ENCODE measurements around the gene SYTL1.

Gene SYTL1

DNA sequence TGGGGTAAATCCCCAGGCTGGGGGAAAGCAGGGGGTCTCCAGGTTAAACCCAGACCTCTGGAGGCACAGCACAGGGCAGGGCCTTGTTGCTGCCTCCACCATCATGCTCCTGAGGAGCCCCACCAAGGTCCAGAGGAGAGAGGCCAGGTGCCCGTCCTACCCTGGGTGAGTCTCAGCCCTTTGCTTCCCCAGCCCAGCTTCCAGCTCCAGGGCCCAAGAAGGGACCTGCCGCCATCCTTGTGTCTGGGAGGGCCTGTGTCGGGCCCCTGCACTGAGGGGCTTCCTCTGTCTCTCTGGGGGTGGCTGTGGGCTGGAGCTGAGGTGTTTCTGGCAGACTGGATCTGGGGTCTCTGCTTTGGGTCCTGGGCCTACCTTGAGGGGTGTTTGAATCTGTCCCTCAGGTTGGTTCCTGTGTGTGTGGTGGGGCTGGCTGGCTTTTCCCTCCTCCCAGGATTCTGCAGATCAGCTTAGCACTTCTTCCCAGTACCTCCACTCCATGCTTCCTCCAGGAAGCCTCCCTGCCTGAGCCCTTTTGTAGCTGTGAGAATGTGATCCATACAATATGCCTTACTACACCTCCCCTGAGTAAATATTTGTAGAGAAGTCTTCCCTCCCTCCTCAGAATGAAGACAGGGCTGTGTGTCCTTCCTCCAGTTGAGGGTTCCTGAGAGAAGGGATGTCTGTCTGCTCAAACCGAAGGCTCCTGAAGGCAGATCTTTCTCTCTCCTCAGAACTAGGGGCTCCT is 56.8 kb downstream of the SYTL1 start:
- 86% methylated on average over 1 of the region's 4 CpGs; no CpG with 5 or more reads in 1 of the 2 experiments for WGBS, 2 experiments (ENCODE audit: insufficient coverage in 2 of 2)

DNA sequence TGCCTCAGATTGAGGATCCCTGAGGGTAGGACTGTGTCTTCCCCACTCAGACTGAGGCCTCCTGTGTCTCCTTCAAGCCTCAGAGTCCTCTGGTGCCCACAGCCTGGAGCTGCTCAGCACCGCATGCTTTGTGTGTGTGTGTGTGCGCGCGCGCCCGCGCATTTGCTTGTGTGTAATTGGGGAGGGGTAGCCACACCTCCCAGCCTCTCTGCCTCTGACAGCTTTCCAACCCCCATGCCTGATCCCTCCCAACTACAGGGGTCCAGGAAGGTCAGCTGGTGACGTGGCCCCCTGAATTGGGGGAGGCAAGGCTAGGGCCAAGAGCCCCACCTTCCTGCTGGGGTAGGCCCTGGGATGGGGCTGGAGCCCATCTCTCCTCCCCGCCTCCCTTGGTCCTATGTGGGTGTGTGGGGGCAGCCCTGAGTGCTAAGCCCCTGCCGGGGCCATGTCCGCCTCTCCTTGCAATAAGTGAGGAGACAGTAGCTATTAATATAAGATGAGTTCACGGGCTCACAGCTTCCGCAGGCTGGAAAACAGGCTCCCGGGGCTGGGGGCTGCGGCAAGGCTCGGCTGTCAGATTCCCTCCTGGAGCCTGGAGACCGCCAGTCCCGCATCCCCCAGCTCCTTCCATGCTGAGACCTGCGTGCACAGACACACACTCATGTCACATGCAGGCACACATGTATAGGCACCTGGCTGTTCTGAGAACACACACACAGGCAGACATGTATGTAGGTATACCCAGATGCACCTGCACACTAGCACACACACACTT is 57.6 kb downstream of the SYTL1 start:
- Histone ChIP-seq H3K4me1 (ENCODE audit: control insufficient read depth, insufficient read depth, low read length, poor library complexity, severe bottlenecking) (peaks cover 24% of the 10 kb centered on the region), H3K36me3 (ENCODE audit: control insufficient read depth, insufficient read depth, low read length) (peaks cover 16% of the 10 kb centered on the region), H3K27ac (ENCODE audit: low read depth, low read length, severe bottlenecking) (no peak overlapping the region), H3K4me3 (ENCODE audit: extremely low read depth, insufficient read depth, low read length, poor library complexity, severe bottlenecking) (no peak overlapping the region), H3K9me3 (ENCODE audit: control insufficient read depth, low read length) (no peaks in the 10 kb centered on the region)
- 93 to 94% methylated on average over 9 of the region's 19 CpGs for WGBS, 2 experiments (ENCODE audit: insufficient coverage in 2 of 2)

More for the DNA sequence above, 56.8 kb downstream of the SYTL1 start:
- H3K9me3 ChIP-seq (ENCODE audit: control insufficient read depth, low read length): no peaks in the 10 kb centered on the region
- peaks cover 16% of the 10 kb centered on the region for H3K4me1 ChIP-seq (ENCODE audit: control insufficient read depth, insufficient read depth, low read length, poor library complexity, severe bottlenecking)
- H3K36me3 ChIP-seq (ENCODE audit: control insufficient read depth, insufficient read depth, low read length): peaks cover 9% of the 10 kb centered on the region
- no peak overlapping the region for H3K27ac ChIP-seq (ENCODE audit: low read depth, low read length, severe bottlenecking)
- no peak overlapping the region for H3K4me3 ChIP-seq (ENCODE audit: extremely low read depth, insufficient read depth, low read length, poor library complexity, severe bottlenecking)

GRCh38 chr1:27400082-27400962 is 58.5 kb downstream of the SYTL1 start:
- Histone ChIP-seq H3K9me3 (ENCODE audit: control insufficient read depth, low read length) (no peaks in the 10 kb centered on the region), H3K27ac (ENCODE audit: low read depth, low read length, severe bottlenecking) (no peak overlapping the region), H3K4me3 (ENCODE audit: extremely low read depth, insufficient read depth, low read length, poor library complexity, severe bottlenecking) (no peak overlapping the region), H3K4me1 (ENCODE audit: control insufficient read depth, insufficient read depth, low read length, poor library complexity, severe bottlenecking) (peaks cover 32% of the 10 kb centered on the region), H3K36me3 (ENCODE audit: control insufficient read depth, insufficient read depth, low read length) (peaks cover 22% of the 10 kb centered on the region)
- 62 to 66% methylated on average over 12 to 13 of the region's 13 CpGs for WGBS, 2 experiments (ENCODE audit: insufficient coverage in 2 of 2)

GRCh38 chr1:27400963-27401341 is 59.1 kb downstream of the SYTL1 start:
- Histone ChIP-seq H3K4me1 (ENCODE audit: control insufficient read depth, insufficient read depth, low read length, poor library complexity, severe bottlenecking) (peaks cover 37% of the 10 kb centered on the region), H3K9me3 (ENCODE audit: control insufficient read depth, low read length) (no peaks in the 10 kb centered on the region), H3K27ac (ENCODE audit: low read depth, low read length, severe bottlenecking) (no peak overlapping the region), H3K4me3 (ENCODE audit: extremely low read depth, insufficient read depth, low read length, poor library complexity, severe bottlenecking) (no peak overlapping the region), H3K36me3 (ENCODE audit: control insufficient read depth, insufficient read depth, low read length) (peaks cover 22% of the 10 kb centered on the region)
- 88 to 100% methylated on average over 5 of the region's 5 CpGs for WGBS, 2 experiments (ENCODE audit: insufficient coverage in 2 of 2)

DNA sequence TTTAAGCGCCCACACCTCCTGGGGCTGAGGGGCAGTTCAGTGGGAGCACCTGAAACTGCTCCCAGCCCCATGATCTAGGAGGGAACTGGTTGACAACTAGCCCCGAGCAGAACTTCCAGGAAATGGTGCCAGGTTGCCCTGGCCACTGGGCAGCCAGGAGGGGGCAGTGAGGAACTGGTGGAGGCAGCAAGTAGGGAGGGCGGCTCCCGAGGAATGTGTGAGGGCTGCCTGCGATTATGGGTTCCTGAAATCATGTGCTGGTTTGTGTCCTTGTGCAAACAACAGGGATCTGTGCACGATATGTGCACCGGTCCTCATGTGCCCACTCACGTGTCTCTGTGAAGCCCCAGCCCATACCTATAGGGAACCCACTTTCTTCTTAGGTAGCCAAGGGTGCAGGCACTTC is 60.5 kb downstream of the SYTL1 start:
- no peak overlapping the region for H3K4me3 ChIP-seq (ENCODE audit: extremely low read depth, insufficient read depth, low read length, poor library complexity, severe bottlenecking)
- peaks cover 28% of the 10 kb centered on the region for H3K36me3 ChIP-seq (ENCODE audit: control insufficient read depth, insufficient read depth, low read length)
- no peaks in the 10 kb centered on the region for H3K9me3 ChIP-seq (ENCODE audit: control insufficient read depth, low read length)
- WGBS, 2 experiments (ENCODE audit: insufficient coverage in 2 of 2): 77 to 86% methylated on average over 8 of the region's 8 CpGs
- peak overlapping the region; percentile 73 for H3K27ac ChIP-seq (ENCODE audit: low read depth, low read length, severe bottlenecking)
- peaks cover 45% of the 10 kb centered on the region for H3K4me1 ChIP-seq (ENCODE audit: control insufficient read depth, insufficient read depth, low read length, poor library complexity, severe bottlenecking)

- 77 to 86% methylated on average over 20 of the region's 24 CpGs for WGBS, 2 experiments (ENCODE audit: insufficient coverage in 2 of 2)
- peaks cover 36% of the 10 kb centered on the region for H3K36me3 ChIP-seq (ENCODE audit: control insufficient read depth, insufficient read depth, low read length)
- no peaks in the 10 kb centered on the region for H3K9me3 ChIP-seq (ENCODE audit: control insufficient read depth, low read length)
- peaks cover 42% of the 10 kb centered on the region for H3K4me1 ChIP-seq (ENCODE audit: control insufficient read depth, insufficient read depth, low read length, poor library complexity, severe bottlenecking)
- H3K27ac ChIP-seq (ENCODE audit: low read depth, low read length, severe bottlenecking): peak overlapping the region; percentile 73
- H3K4me3 ChIP-seq (ENCODE audit: extremely low read depth, insufficient read depth, low read length, poor library complexity, severe bottlenecking): no peak overlapping the region
Measured at GRCh38 chr1:27403065-27403726, 61.4 kb downstream of the SYTL1 start.
